Stimulated activated CD8-positive, alpha-beta memory T cell treated with anti-CD3 and anti-CD28 coated beads, Interleukin-7, amount 100 ng/mL, for 24 hours (primary cell): Measurements from ENCODE around the gene ZSWIM3.
"Not testable (repeated sequence)": the region's sequence is repeated elsewhere in the genome, so short reads cannot be mapped to it uniquely, and the experiment has no call there.

Experiments used
- DNase-seq: peaks from one replicate; pipeline ENCODE4 v3.0.0-alpha.2; 2020; ENCODE audit warnings: low read depth

The ZSWIM3 gene

GRCh38 chr20:45861221-45862075, 4.0 kb downstream of the ZSWIM3 start:
- DNase-seq = no peak

GRCh38 chr20:45863543-45864470, 6.4 kb downstream of the ZSWIM3 start:
- DNase-seq = no peak

GRCh38 chr20:45866454-45866853, 9.0 kb downstream of the ZSWIM3 start:
- DNase-seq = no peak

- no peak for DNase-seq
Observed at GRCh38 chr20:45867136-45867818, 9.9 kb downstream of the ZSWIM3 start.

GRCh38 chr20:45867819-45868176, 10.4 kb downstream of the ZSWIM3 start:
- DNase-seq = no peak

- DNase-seq = no peak
Observed at GRCh38 chr20:45872626-45873025, 15.2 kb downstream of the ZSWIM3 start.

- no peak for DNase-seq
Observed at GRCh38 chr20:45873409-45874103, 16.1 kb downstream of the ZSWIM3 start.

- DNase-seq = not testable (repeated sequence)
Observed at GRCh38 chr20:45874104-45874481, 16.7 kb downstream of the ZSWIM3 start.

GRCh38 chr20:45874576-45874975, 17.2 kb downstream of the ZSWIM3 start:
- no peak for DNase-seq

GRCh38 chr20:45878076-45878761, 20.8 kb downstream of the ZSWIM3 start:
- DNase-seq = no peak

- DNase-seq = peak; percentile 98
Observed at GRCh38 chr20:45880988-45881788, 23.8 kb downstream of the ZSWIM3 start, which contains the start of gene ZSWIM1. Gene ZSWIM1, plus strand, starts transcription at chr20:45881227. Its CDS starts 1,366 bp downstream, at chr20:45882593.

- no peak for DNase-seq
Observed at GRCh38 chr20:45882469-45883099, 25.2 kb downstream of the ZSWIM3 start.

GRCh38 chr20:45883100-45883469, 25.7 kb downstream of the ZSWIM3 start:
- no peak for DNase-seq

- DNase-seq = no peak
Observed at GRCh38 chr20:45886590-45887345, 29.4 kb downstream of the ZSWIM3 start.

- no peak for DNase-seq
Observed at GRCh38 chr20:45887346-45887715, 29.9 kb downstream of the ZSWIM3 start, which contains the start of gene SPATA25. Gene SPATA25, minus strand, starts transcription at chr20:45887622. Its CDS starts 32 bp downstream, at chr20:45887590.

GRCh38 chr20:45888681-45889080, 31.3 kb downstream of the ZSWIM3 start:
- DNase-seq = no peak

GRCh38 chr20:45890077-45890984, 32.9 kb downstream of the ZSWIM3 start:
- no peak for DNase-seq
